ENCODE data around the gene SMCHD1.

Gene SMCHD1

GRCh38 chr18:2655178-2655953 lies at the start of gene SMCHD1:
TSS of gene SMCHD1 (plus strand) at chr18:2655726. CDS start at chr18:2656076, 350 bp downstream.
- DNase-seq (ENCODE audit: low spot score): peak; percentile 90

- no peak for DNase-seq (ENCODE audit: low spot score)
These were observed 49.2 kb upstream of the SMCHD1 start for GRCh38 chr18:2606335-2606734.

GRCh38 chr18:2609604-2610003 lies 45.9 kb upstream of the SMCHD1 start:
- no peak for DNase-seq (ENCODE audit: low spot score)

- DNase-seq (ENCODE audit: low spot score): no peak
These were observed 45.0 kb upstream of the SMCHD1 start for GRCh38 chr18:2610549-2610948.

- DNase-seq (ENCODE audit: low spot score): no peak
These were observed 42.5 kb upstream of the SMCHD1 start for GRCh38 chr18:2612996-2613395.

- DNase-seq (ENCODE audit: low spot score): no peak
These were observed 38.0 kb upstream of the SMCHD1 start for GRCh38 chr18:2617401-2617998.

GRCh38 chr18:2618009-2618408 lies 37.5 kb upstream of the SMCHD1 start:
- DNase-seq (ENCODE audit: low spot score): no peak

- no peak for DNase-seq (ENCODE audit: low spot score)
These were observed 30.3 kb upstream of the SMCHD1 start for GRCh38 chr18:2625217-2625616.

- DNase-seq (ENCODE audit: low spot score): peak; percentile 80
These were observed 27.7 kb upstream of the SMCHD1 start for GRCh38 chr18:2627821-2628276.

- no peak for DNase-seq (ENCODE audit: low spot score)
These were observed 26.5 kb upstream of the SMCHD1 start for GRCh38 chr18:2629003-2629402.

- no peak for DNase-seq (ENCODE audit: low spot score)
These were observed 19.9 kb upstream of the SMCHD1 start for GRCh38 chr18:2635586-2635985.

GRCh38 chr18:2636126-2636631 lies 19.3 kb upstream of the SMCHD1 start:
- no peak for DNase-seq (ENCODE audit: low spot score)

- peak; percentile 80 for DNase-seq (ENCODE audit: low spot score)
These were observed 13.9 kb upstream of the SMCHD1 start for GRCh38 chr18:2641638-2642037.

- DNase-seq (ENCODE audit: low spot score): no peak
These were observed 12.8 kb upstream of the SMCHD1 start for GRCh38 chr18:2642771-2643170.

- peak; percentile 77 for DNase-seq (ENCODE audit: low spot score)
These were observed 11.0 kb upstream of the SMCHD1 start for GRCh38 chr18:2644535-2644934.

- no peak for DNase-seq (ENCODE audit: low spot score)
These were observed 3.5 kb upstream of the SMCHD1 start for GRCh38 chr18:2651981-2652380.

GRCh38 chr18:2653467-2653866 lies 2.1 kb upstream of the SMCHD1 start:
- no peak for DNase-seq (ENCODE audit: low spot score)

- DNase-seq (ENCODE audit: low spot score): no peak
These were observed 1.2 kb upstream of the SMCHD1 start for GRCh38 chr18:2654169-2654927.

- peak; percentile 50 for DNase-seq (ENCODE audit: low spot score)
These were observed 673 bp upstream of the SMCHD1 start for GRCh38 chr18:2654928-2655177.

- DNase-seq (ENCODE audit: low spot score): no peak
These were observed 369 bp downstream of the SMCHD1 start for GRCh38 chr18:2655954-2656236.

- peak; percentile 45 for DNase-seq (ENCODE audit: low spot score)
These were observed 883 bp downstream of the SMCHD1 start for GRCh38 chr18:2656237-2656980.

GRCh38 chr18:2656981-2657512 lies 1.5 kb downstream of the SMCHD1 start:
- DNase-seq (ENCODE audit: low spot score): no peak
